LNCAP (cell line): ENCODE data around the gene APBB2.

Experiments
- TF ChIP-seq, protein P1 (sequence below): fragments of 450-650 bp; IDR thresholded peaks from 2 replicates; pipeline ENCODE4 v1.5.1; 2017; ENCODE audit warnings: mild to moderate bottlenecking

Gene APBB2

DNA sequence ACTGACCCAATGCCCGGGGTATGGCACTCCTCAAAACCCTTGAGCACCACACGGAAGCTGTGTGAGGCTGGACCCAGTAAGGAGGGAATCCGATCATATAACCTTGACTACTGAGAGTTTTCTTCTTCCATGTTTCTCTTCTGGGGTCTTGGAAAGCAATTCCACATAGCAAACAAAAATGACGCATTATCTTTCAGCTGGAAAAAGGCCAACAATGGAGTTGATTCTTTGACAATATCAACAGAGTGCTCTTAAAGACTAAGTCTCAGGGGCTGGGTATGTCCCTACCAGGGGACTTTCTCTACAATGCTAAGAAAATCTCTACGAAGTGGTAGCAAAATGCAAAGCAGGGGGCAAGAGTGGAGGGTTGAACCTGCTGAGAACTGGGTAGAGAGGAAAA lies 276.0 kb downstream of the APBB2 start:
- TF ChIP-seq, protein P1, sequence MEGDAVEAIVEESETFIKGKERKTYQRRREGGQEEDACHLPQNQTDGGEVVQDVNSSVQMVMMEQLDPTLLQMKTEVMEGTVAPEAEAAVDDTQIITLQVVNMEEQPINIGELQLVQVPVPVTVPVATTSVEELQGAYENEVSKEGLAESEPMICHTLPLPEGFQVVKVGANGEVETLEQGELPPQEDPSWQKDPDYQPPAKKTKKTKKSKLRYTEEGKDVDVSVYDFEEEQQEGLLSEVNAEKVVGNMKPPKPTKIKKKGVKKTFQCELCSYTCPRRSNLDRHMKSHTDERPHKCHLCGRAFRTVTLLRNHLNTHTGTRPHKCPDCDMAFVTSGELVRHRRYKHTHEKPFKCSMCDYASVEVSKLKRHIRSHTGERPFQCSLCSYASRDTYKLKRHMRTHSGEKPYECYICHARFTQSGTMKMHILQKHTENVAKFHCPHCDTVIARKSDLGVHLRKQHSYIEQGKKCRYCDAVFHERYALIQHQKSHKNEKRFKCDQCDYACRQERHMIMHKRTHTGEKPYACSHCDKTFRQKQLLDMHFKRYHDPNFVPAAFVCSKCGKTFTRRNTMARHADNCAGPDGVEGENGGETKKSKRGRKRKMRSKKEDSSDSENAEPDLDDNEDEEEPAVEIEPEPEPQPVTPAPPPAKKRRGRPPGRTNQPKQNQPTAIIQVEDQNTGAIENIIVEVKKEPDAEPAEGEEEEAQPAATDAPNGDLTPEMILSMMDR = no peak

DNA sequence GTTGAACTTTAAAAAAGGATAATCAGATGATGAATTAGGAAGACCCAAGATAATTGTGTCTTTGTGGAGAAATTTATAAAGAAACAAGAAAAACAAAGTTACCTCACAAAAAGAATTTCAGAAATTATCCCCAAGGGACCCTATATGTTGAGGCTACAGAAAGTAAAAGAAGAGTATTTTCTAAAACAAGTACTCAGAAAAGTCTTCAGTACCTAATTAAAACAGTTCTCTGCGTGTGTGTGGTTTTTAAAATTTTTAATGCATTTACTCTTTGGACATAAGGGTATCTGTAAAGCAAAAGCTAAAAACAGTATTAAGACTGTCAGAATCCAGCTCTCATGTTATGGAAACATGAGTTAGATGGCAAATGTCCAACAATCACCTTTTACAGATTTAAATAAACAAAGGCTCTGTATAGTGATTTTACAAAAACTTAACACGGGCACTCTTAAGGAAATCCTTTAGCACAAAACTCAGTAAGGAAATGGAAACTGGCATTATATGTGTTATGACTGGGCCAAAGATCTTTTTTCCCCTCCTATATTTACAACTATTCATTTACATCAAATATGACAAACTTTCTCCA lies 277.1 kb downstream of the APBB2 start:
- TF ChIP-seq, protein P1 = no peak

DNA sequence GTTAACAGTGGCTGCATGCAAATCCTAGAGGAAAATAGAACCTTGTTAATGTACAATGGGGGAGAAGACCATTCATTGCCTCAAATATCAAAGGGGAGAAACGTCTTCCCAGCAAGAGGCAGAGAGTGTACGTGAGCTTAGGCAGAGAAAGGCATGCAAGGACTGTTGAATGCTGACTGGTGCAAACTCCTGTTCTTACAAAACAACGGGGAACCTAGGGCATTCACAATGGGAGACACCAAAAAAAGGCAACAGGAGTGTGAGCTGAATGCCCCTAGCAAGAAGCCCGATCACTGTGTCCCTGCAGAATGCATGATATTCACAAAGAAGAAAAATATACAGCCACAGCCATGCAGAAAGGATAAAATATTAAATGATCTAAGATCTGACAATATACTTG lies 279.7 kb downstream of the APBB2 start:
- TF ChIP-seq, protein P1 = no peak

DNA sequence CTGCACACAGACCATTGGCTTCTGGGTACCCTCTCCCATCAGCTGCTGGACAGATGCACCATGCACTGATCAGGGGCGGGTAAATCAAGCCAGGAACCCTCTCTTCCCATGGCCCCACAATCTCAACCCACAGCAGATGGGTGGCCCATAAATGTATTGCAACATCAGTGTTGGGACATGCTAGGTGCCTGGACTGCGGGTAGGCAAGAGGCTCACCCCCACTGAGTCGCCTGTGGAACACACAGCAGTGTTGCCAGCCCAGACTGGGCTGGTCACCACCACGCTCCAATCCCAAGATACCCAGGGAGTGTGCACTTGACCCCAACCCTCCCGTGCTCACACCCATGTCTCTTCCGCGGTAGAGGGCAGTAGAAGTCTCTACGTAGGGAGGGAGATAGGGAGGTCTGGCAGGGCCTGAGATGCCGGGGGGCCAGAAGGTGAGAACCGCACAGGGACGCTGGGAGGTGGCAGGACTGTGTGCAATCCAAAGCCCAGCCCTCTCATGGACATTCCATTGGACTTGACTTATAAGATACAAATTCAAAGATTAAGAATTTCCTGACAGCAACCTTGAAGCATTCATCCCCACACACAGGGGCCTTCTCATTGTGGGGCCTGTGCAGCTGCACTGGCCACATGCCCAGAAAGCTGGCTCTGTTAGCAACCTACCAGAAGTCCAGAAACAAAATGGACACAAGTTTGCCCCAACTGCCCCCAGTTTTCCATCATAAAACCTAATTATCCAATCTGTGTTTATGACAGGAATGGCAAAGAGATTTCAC lies 280.9 kb downstream of the APBB2 start:
- TF ChIP-seq, protein P1 = no peak

DNA sequence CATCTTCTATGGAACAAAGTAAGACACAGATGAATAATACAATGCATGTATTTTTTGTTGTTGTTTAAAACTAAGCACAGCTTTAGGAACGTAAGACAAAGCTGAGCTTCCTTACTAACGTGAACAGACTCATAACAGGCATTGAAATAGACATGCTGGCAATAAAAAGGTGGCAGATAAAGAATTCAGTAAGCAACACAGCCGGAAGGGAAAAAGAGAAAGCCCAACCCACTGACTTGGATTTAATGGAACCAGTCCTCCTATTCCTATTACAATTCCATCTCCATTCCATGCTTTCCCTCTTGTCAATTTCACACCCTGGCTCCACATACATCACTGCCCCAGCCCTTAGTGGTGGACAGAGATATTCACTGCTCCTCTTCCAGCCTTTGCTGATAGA lies 282.5 kb downstream of the APBB2 start:
- TF ChIP-seq, protein P1 = no peak

DNA sequence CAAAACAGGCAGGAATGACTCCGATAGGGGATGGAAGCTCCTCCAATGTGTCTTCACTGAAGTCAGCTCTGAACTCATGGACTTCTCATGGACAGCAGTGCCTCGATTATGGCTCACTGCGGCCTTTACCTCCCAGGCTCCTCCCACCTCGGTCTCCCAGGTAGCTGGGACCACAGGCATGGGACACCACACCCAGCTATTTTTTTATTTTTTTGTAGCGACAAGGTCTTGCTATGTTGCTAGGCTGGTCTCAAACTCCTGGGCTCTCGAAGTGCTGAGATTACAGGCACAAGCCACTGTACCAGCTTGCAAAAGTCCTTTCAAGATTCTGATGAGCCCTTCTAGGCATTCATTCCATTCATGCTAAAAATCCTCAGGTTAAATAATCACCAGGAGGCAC lies 283.1 kb downstream of the APBB2 start:
- TF ChIP-seq, protein P1 = no peak

DNA sequence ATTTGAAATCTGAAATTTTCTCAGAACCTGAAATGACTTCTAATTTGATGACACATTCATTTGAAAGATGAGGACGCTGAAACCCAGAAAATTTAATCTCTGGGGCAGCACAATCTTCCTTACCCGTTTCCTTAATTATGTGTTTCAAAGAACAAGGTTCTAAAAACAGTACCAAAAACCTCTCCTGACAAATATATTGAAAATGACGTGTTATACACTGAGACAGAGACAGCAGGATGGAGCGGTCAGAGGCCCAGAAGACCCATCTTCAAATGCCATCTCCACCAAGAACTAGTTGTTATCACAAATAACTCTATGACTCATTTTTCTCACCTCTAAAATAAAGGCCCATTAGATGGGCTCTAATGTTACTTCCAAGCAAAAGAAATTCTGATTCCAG lies 287.3 kb downstream of the APBB2 start:
- TF ChIP-seq, protein P1 = no peak
